OCI-LY7 (cell line): ENCODE measurements around the gene SORD. TPM values are rescaled to one million over a fixed set of nuclear protein-coding genes. Genes with fewer than 3 reads are reported as not detected.

ENCODE experiments used
- BruUV-seq: library from RNA; stranded (reverse); fragments of 400-500 nt; replicated peaks from 2 replicates; lab custom pipeline; 2021; lab: Mats Ljungman, UMichigan
- CTCF ChIA-PET: fragments of 300-600 bp; sonication (Branson Sonifier 250); formaldehyde crosslinking; loops from one replicate; lab custom pipeline; 2022; ENCODE audit warnings: antibody characterized with exemption; ENCODE audit not compliant: unreplicated experiment; lab: Charles Lee
- POLR2A ChIA-PET: fragments of 300-600 bp; sonication (Branson Sonifier 250); formaldehyde crosslinking; loops from one replicate; lab custom pipeline; 2022; ENCODE audit warnings: antibody characterized with exemption; lab: Charles Lee
- DNase-seq: peaks from one replicate; pipeline ENCODE4 v3.0.0-alpha.2; 2015; ENCODE audit warnings: low spot score
- H2AFZ ChIP-seq: fragments of 200-600 bp; sonication (generic), shearing (Covaris generic); 2 replicates; pipeline ENCODE4 v1.6.1; 2014; ENCODE audit warnings: mild to moderate bottlenecking, antibody characterized with exemption, low read length, moderate library complexity
- H3K27ac ChIP-seq: fragments of 200-600 bp; sonication (generic); 2 replicates; pipeline ENCODE4 v1.5.1; 2014; ENCODE audit warnings: mixed run types, low read depth, mild to moderate bottlenecking, moderate library complexity, low read length, inconsistent platforms; ENCODE audit not compliant: poor library complexity, severe bottlenecking
- H3K36me3 ChIP-seq: fragments of 200-600 bp; sonication (generic); 2 replicates; pipeline ENCODE4 v1.6.1; 2014; ENCODE audit warnings: mild to moderate bottlenecking, antibody characterized with exemption, low read length, moderate library complexity, mixed read lengths; ENCODE audit not compliant: insufficient read depth
- H3K4me1 ChIP-seq: fragments of 200-600 bp; sonication (generic); 2 replicates; pipeline ENCODE4 v1.5.1; 2014; ENCODE audit warnings: mild to moderate bottlenecking, low read length; ENCODE audit not compliant: insufficient read depth, poor library complexity, severe bottlenecking
- H3K4me2 ChIP-seq: fragments of 200-600 bp; sonication (generic); 2 replicates; pipeline ENCODE4 v1.6.1; 2014; ENCODE audit warnings: mild to moderate bottlenecking, low read length
- H3K4me3 ChIP-seq: fragments of 200-600 bp; sonication (generic); 2 replicates; pipeline ENCODE4 v1.5.1; 2014; ENCODE audit warnings: mild to moderate bottlenecking, low read depth, low read length; ENCODE audit not compliant: poor library complexity, severe bottlenecking
- H3K79me2 ChIP-seq: fragments of 200-600 bp; sonication (generic); 2 replicates; pipeline ENCODE4 v1.6.1; 2016; ENCODE audit warnings: low read depth, mild to moderate bottlenecking, low read length, moderate library complexity, mixed read lengths; ENCODE audit not compliant: insufficient read depth
- H3K9me2 ChIP-seq: fragments of 200-600 bp; sonication (generic); 2 replicates; pipeline ENCODE4 v1.6.1; 2016; ENCODE audit warnings: mild to moderate bottlenecking, low read length, mixed read lengths; ENCODE audit not compliant: insufficient read depth
- H3K9me3 ChIP-seq: fragments of 200-600 bp; sonication (generic); 2 replicates; pipeline ENCODE4 v1.6.1; 2014; ENCODE audit warnings: mild to moderate bottlenecking, mixed run types, low read length, mixed read lengths
- H4K20me1 ChIP-seq: fragments of 200-600 bp; sonication (generic); 2 replicates; pipeline ENCODE4 v1.6.1; 2014; ENCODE audit warnings: mild to moderate bottlenecking, antibody characterized with exemption, low read length, moderate library complexity, mixed read lengths; ENCODE audit not compliant: insufficient read depth
- CTCF ChIP-seq: fragments of 200-600 bp; sonication (generic); conservative IDR thresholded peaks from 2 replicates; pipeline ENCODE4 v1.5.1; 2014; ENCODE audit warnings: mild to moderate bottlenecking, antibody characterized with exemption, low read length, moderate library complexity, mixed read lengths
- EZH2phosphoT487 ChIP-seq: fragments of 200-600 bp; sonication (generic); IDR thresholded peaks from 2 replicates; pipeline ENCODE4 v1.6.1; 2018; ENCODE audit warnings: low read depth, borderline replicate concordance, mild to moderate bottlenecking, mixed run types, antibody characterized with exemption, low read length, moderate library complexity, mixed read lengths
- intact Hi-C: fragments of 100-400 bp; cut with micrococcal nuclease; formaldehyde crosslinking; loops from one replicate; pipeline ENCODE4 v1.10.0; 2022; ENCODE audit not compliant: unreplicated experiment
- total RNA-seq, 2 experiments: library from RNA; depleted of rRNA in 1 of 2; stranded (reverse); fragments of >200 nt in 1 of 2; shearing (Covaris generic) in 1 of 2; gene quantifications; 2 replicates each; pipeline ENCODE4 v1.2.3, GENCODE V29; 2014 to 2022

The SORD gene
- total RNA-seq, 2 experiments from 2014 or later, result 10.4 to 17.8 TPM

DNA sequence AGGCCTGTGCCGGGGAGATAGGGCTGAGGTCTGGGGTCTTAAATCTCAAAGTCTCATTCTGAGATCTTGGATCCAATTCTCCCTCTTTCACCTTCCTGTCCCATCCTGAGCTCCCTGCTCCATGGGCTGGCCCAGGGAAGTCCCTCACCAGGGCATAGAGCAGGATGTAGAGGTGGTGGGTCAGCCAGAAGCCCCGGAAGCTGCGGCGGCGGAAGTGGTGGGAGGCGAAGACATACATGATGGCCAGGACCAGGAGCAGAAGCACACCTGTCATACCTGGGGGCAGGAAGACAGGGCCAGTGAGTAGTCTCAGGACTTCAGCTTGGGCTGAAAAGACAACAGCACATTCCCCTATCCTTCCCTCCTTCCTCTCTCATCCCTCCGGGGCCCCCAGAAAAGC, 74.5 kb downstream of the SORD start:
- BruUV-seq, result no TSS peak
- intact Hi-C loops, result no loop called here

GRCh38 chr15:45099549-45100165, 76.7 kb downstream of the SORD start:
- DNase-seq, result no peak

More for the DNA sequence above, 74.5 kb downstream of the SORD start:
- ChIA-PET CTCF (no interaction called here), POLR2A (no interaction called here)
- DNase-seq, result no peak
- no peaks in the 10 kb centered on the region for H3K9me2 ChIP-seq
- H2AFZ ChIP-seq, result no peak overlapping the region
- no peaks in the 10 kb centered on the region for H3K36me3 ChIP-seq
- no peaks in the 10 kb centered on the region for H3K9me3 ChIP-seq
- H3K79me2 ChIP-seq, result no peaks in the 10 kb centered on the region
- no peak overlapping the region for H3K27ac ChIP-seq
- H3K4me2 ChIP-seq, result no peak overlapping the region
- no peak overlapping the region for H3K4me3 ChIP-seq
- H4K20me1 ChIP-seq, result no peaks in the 10 kb centered on the region
- TF ChIP-seq CTCF, result no peak
- TF ChIP-seq EZH2phosphoT487, result no peak
- no peaks in the 10 kb centered on the region for H3K4me1 ChIP-seq

More at GRCh38 chr15:45099549-45100165, 76.7 kb downstream of the SORD start:
- ChIA-PET CTCF (no interaction called here), POLR2A (no interaction called here)
- no peaks in the 10 kb centered on the region for H3K9me2 ChIP-seq
- no peak overlapping the region for H3K4me2 ChIP-seq
- TF ChIP-seq CTCF, result no peak
- TF ChIP-seq EZH2phosphoT487, result no peak
- H4K20me1 ChIP-seq, result no peaks in the 10 kb centered on the region
- H3K9me3 ChIP-seq, result no peaks in the 10 kb centered on the region
- H3K27ac ChIP-seq, result no peak overlapping the region
- H3K4me3 ChIP-seq, result no peak overlapping the region
- no peaks in the 10 kb centered on the region for H3K79me2 ChIP-seq
- H3K36me3 ChIP-seq, result no peaks in the 10 kb centered on the region
- intact Hi-C loops, result no loop called here
- no peaks in the 10 kb centered on the region for H3K4me1 ChIP-seq
- H2AFZ ChIP-seq, result no peak overlapping the region
- BruUV-seq, result no TSS peak
